GM12878 (cell line): Measurements from ENCODE around the gene TPK1. TPM values are rescaled to one million over a fixed set of nuclear protein-coding genes. Genes with fewer than 3 reads are reported as not detected.

ENCODE experiments used
- ATAC-seq: fragments of 200-7000 bp; cut with Tn5 transposase; 3 replicates; pipeline ENCODE4 v1.9.1; 2020; ENCODE audit warnings: mild to moderate bottlenecking, moderate library complexity
- BruUV-seq: library from RNA; stranded (reverse); fragments of 400-500 nt; replicated peaks from 2 replicates; lab custom pipeline; 2021; lab: Mats Ljungman, UMichigan
- CTCF ChIA-PET: fragments of 300-600 bp; sonication (Branson Sonifier 250); formaldehyde crosslinking; extraction: SDS; loops from one replicate; lab custom pipeline; 2021; ENCODE audit warnings: inconsistent platforms; lab: Yijun Ruan, JAX
- POLR2A ChIA-PET: fragments of 350-600 bp; formaldehyde crosslinking; extraction: SDS; loops from one replicate; lab custom pipeline; 2021; ENCODE audit warnings: inconsistent platforms; lab: Charles Lee
- RAD21 ChIA-PET: fragments of 300-600 bp; sonication (Branson Sonifier 250); formaldehyde crosslinking; loops from one replicate; lab custom pipeline; 2023; ENCODE audit warnings: antibody characterized with exemption; ENCODE audit not compliant: unreplicated experiment; lab: Charles Lee
- SMC1A ChIA-PET: fragments of 300-600 bp; sonication (Branson Sonifier 250); formaldehyde crosslinking; loops from one replicate; lab custom pipeline; 2023; ENCODE audit not compliant: unreplicated experiment, uncharacterized antibody; lab: Charles Lee
- DNase-seq: peaks from one replicate; pipeline ENCODE4 v3.0.0-alpha.2; 2011; ENCODE audit warnings: low read depth, low spot score
- FAIRE-seq: peaks from 3 replicates; lab custom pipeline; 2011; peaks lifted over from hg19 to GRCh38; lab: Jason Lieb, UNC
- H2AFZ ChIP-seq: 2 replicates; pipeline ENCODE4 v1.6.0; 2011; ENCODE audit warnings: low read depth, low read length, control low read depth; ENCODE audit not compliant: control insufficient read depth
- H3K27ac ChIP-seq: 2 replicates; pipeline ENCODE4 v1.5.1; 2011; ENCODE audit warnings: control low read depth; ENCODE audit not compliant: control insufficient read depth, insufficient read depth
- H3K27me3 ChIP-seq, 2 experiments: replicated peaks in 1 of 2; 2 replicates each; pipeline versions ENCODE4 v1.6.0 to v1.6.1; 2011; ENCODE audit warnings: low read length in 1 of 2; ENCODE audit not compliant: control insufficient read depth in 2 of 2, insufficient read depth in 2 of 2
- H3K36me3 ChIP-seq, 2 experiments: 2 replicates each; pipeline ENCODE4 v1.5.1; 2011; ENCODE audit warnings: low read length in 1 of 2; ENCODE audit not compliant: control insufficient read depth in 2 of 2, insufficient read depth in 2 of 2
- H3K4me1 ChIP-seq: 2 replicates; pipeline ENCODE4 v1.6.1; 2011; ENCODE audit warnings: mild to moderate bottlenecking, low read length, moderate library complexity, mixed read lengths; ENCODE audit not compliant: control insufficient read depth, insufficient read depth
- H3K4me2 ChIP-seq: 2 replicates; pipeline ENCODE4 v1.6.0; 2011; ENCODE audit warnings: control low read depth; ENCODE audit not compliant: control insufficient read depth, insufficient read depth
- H3K4me3 ChIP-seq: fragments of 200-600 bp; sonication (generic); 2 replicates; pipeline ENCODE4 v1.5.1; 2016
- H3K79me2 ChIP-seq: 2 replicates; pipeline ENCODE4 v1.6.0; 2011; ENCODE audit warnings: low read length; ENCODE audit not compliant: control insufficient read depth, insufficient read depth
- H3K9ac ChIP-seq: 2 replicates; pipeline ENCODE4 v1.8.0; 2011; ENCODE audit warnings: low read length, control low read depth, mixed read lengths; ENCODE audit not compliant: control insufficient read depth, insufficient read depth
- H3K9me3 ChIP-seq: replicated peaks from 3 replicates; pipeline ENCODE4 v1.5.1; 2011; ENCODE audit warnings: mild to moderate bottlenecking, low read length; ENCODE audit not compliant: control insufficient read depth, insufficient read depth
- H4K20me1 ChIP-seq: 2 replicates; pipeline ENCODE4 v1.6.0; 2011; ENCODE audit not compliant: control insufficient read depth, insufficient read depth
- E4F1 ChIP-seq: fragments of 450-650 bp; IDR thresholded peaks from 2 replicates; pipeline ENCODE4 v1.6.1; 2018; ENCODE audit warnings: borderline replicate concordance, mild to moderate bottlenecking; ENCODE audit not compliant: partially characterized antibody
- MEF2B ChIP-seq: fragments of 450-650 bp; IDR thresholded peaks from 2 replicates; pipeline ENCODE4 v1.6.1; 2018; ENCODE audit warnings: mild to moderate bottlenecking, moderate library complexity; ENCODE audit not compliant: partially characterized antibody, poor library complexity, severe bottlenecking
- MTA3 ChIP-seq: IDR thresholded peaks from 2 replicates; pipeline ENCODE4 v1.6.1; 2012; ENCODE audit warnings: low read length, inconsistent platforms, borderline replicate concordance
- NBN ChIP-seq: fragments of 450-650 bp; IDR thresholded peaks from 2 replicates; pipeline ENCODE4 v1.6.1; 2016
- NFIC ChIP-seq: IDR thresholded peaks from 2 replicates; pipeline ENCODE4 v1.6.1; 2012; ENCODE audit warnings: low read depth, mild to moderate bottlenecking, inconsistent platforms, low read length, moderate library complexity
- NKRF ChIP-seq: fragments of 450-650 bp; conservative IDR thresholded peaks from 2 replicates; pipeline ENCODE4 v1.6.1; 2017; ENCODE audit warnings: mild to moderate bottlenecking, moderate library complexity
- RBBP5 ChIP-seq: fragments of 200-600 bp; sonication (generic); conservative IDR thresholded peaks from 2 replicates; pipeline ENCODE4 v1.6.1; 2016
- SMAD1 ChIP-seq: fragments of 450-650 bp; IDR thresholded peaks from 2 replicates; pipeline ENCODE4 v1.6.1; 2018; ENCODE audit warnings: mild to moderate bottlenecking, low read depth; ENCODE audit not compliant: partially characterized antibody
- STAT1 ChIP-seq: fragments of 450-650 bp; conservative IDR thresholded peaks from 2 replicates; pipeline ENCODE4 v1.6.1; 2014; ENCODE audit warnings: antibody characterized with exemption, mild to moderate bottlenecking
- TCF12 ChIP-seq: IDR thresholded peaks from 2 replicates; pipeline ENCODE4 v1.6.1; 2011; ENCODE audit warnings: low read depth, mild to moderate bottlenecking, low read length
- ZBTB11 ChIP-seq: fragments of 450-650 bp; formaldehyde crosslinking; IDR thresholded peaks from 2 replicates; pipeline ENCODE4 v1.5.0; 2022; ENCODE audit warnings: mild to moderate bottlenecking, missing genetic modification characterization
- ZNF217 ChIP-seq: fragments of 450-650 bp; IDR thresholded peaks from 2 replicates; pipeline ENCODE4 v1.6.1; 2017; ENCODE audit warnings: antibody characterized with exemption, mild to moderate bottlenecking
- WGBS: methylation state at CpG from one replicate; pipeline ENCODE4 v1.1.6; 2016; ENCODE audit warnings: low lambda C conversion rate; ENCODE audit not compliant: insufficient replicate concordance, insufficient coverage; ENCODE audit errors: missing lambda C conversion rate; 5-methylcytosine and 5-hydroxymethylcytosine counted together
- in situ Hi-C: fragments of 300-500 bp; cut with MboI; formaldehyde crosslinking; loops from 9 replicates; pipeline ENCODE4 v1.14.3; 2018; ENCODE audit warnings: mixed read lengths
- intact Hi-C: fragments of 100-400 bp; cut with micrococcal nuclease; formaldehyde crosslinking; loops from one replicate; pipeline ENCODE4 v1.14.2; 2022; ENCODE audit not compliant: unreplicated experiment
- polyA plus RNA-seq, 11 experiments: library from polyadenylated mRNA; depleted of rRNA in 4 of 11; unstranded in 6 of 11; stranded (reverse) in 5 of 11; fragments of >200 nt; fragmentation: Nextera tagmentation in 4 of 11; fragmentation: Illumina TruSeq in 1 of 11; extraction: Ambion mirVana in 4 of 11; extraction: Trizol in 1 of 11; gene quantifications; 1 replicate in 1 of 11; 2 replicates in 10 of 11; pipeline versions ENCODE4 v1.2.1 to v1.2.3, GENCODE V29; 2011 to 2016; ENCODE audit warnings: inconsistent platforms in 2 of 11, missing spikeins in 2 of 11, low read depth in 1 of 11
- total RNA-seq, 4 experiments: library from RNA; depleted of rRNA in 3 of 4; stranded (reverse); fragments of >200 nt in 3 of 4; fragmentation: Illumina TruSeq in 1 of 4; extraction: Trizol in 1 of 4; gene quantifications; 2 replicates each; pipeline versions ENCODE4 v1.2.1 to v1.2.3, GENCODE V29; 2013 to 2021

Gene TPK1
- total and polyA plus RNA-seq, 10 of the 15 experiments (the other 5 are each of a cell fraction or from before 2014, with no cell fraction given), result 7.1 to 19.0 (median 9.3) TPM

GRCh38 chr7:144641389-144642044, 194.3 kb downstream of the TPK1 start (continued):
- TF ChIP-seq NKRF, result no peak

GRCh38 chr7:144632724-144633123, 203.1 kb downstream of the TPK1 start:
- 42% methylated on average over 2 of the region's 2 CpGs for WGBS
- intact Hi-C loops (no loop called here), in situ Hi-C loops (no loop called here)
- Histone ChIP-seq H3K9me3 (no peaks in the 10 kb centered on the region; the same call in 2 of the 3 replicates), H2AFZ (no peak overlapping the region), H3K4me2 (no peak overlapping the region), H3K79me2 (no peaks in the 10 kb centered on the region), H3K27ac (no peak overlapping the region), H3K9ac (no peak overlapping the region), H3K27me3 (no peaks in the 10 kb centered on the region), H3K4me1 (no peaks in the 10 kb centered on the region), H3K36me3 (no peaks in the 10 kb centered on the region), H3K4me3 (no peak overlapping the region), H4K20me1 (no peaks in the 10 kb centered on the region)
- BruUV-seq, result no TSS peak
- DNase-seq (no peak), FAIRE-seq (no peak), ATAC-seq (no peak)
- RAD21 ChIA-PET, result no interaction called here
- TF ChIP-seq STAT1, result no peak
- TF ChIP-seq ZBTB11 (CRISPR knock-in tag), result no peak
- no peak for TF ChIP-seq NFIC
- TF ChIP-seq E4F1, result no peak
- TF ChIP-seq NBN, result no peak
- TF ChIP-seq MTA3, result no peak
- no peak for TF ChIP-seq MEF2B
- TF ChIP-seq TCF12, result no peak
- TF ChIP-seq ZNF217, result no peak
- no peak for TF ChIP-seq RBBP5
- TF ChIP-seq SMAD1, result no peak
- CTCF ChIA-PET, result interaction anchor here (2.0 kb wide), 1 partner anchor 11 kb away, joined by 5 read pairs; no protein-coding TSS in a partner anchor
- SMC1A ChIA-PET, result interaction anchor here (1.2 kb wide), 1 partner anchor 17 kb away, joined by 3 read pairs; no protein-coding TSS in a partner anchor
- POLR2A ChIA-PET, result no interaction called here
